ENCODE measurements around the gene MZT2B. TPM values are rescaled to one million over a fixed set of nuclear protein-coding genes. Genes with fewer than 3 reads are reported as not detected.
A peak's percentile ranks its signal among the peaks of the same experiment; 100 is the strongest.
"Not testable (repeated sequence)": the region's sequence is repeated elsewhere in the genome, so short reads cannot be mapped to it uniquely, and the experiment has no call there.

Gene MZT2B
- total RNA-seq, 2 experiments from 2014 or later = 474 to 617 TPM

GRCh38 chr2:130181325-130181879, 660 bp upstream of the MZT2B start, which contains the start of gene SMPD4:
Gene SMPD4 (minus strand): TSS chr2:130181602. CDS start chr2:130176592, 5,010 bp downstream.
- Histone ChIP-seq H3K27ac (ENCODE audit: low read depth, low read length, poor library complexity, severe bottlenecking) (peak within 1 kb of the TSS; percentile 76), H4K20me1 (ENCODE audit: insufficient read depth, low read length) (peaks cover 4% of the 10 kb centered on the region; the same call in 1 of the 2 replicates), H2AFZ (ENCODE audit: low read length) (peak within 1 kb of the TSS; percentile 35; the same call in 1 of the 2 replicates), H3K79me2 (ENCODE audit: insufficient read depth, low read depth, low read length) (peaks cover 71% of the 10 kb centered on the region), H3K4me1 (ENCODE audit: insufficient read depth, low read length, poor library complexity, severe bottlenecking) (peaks cover 21% of the 10 kb centered on the region), H3K36me3 (ENCODE audit: insufficient read depth, low read length) (peaks cover 48% of the 10 kb centered on the region), H3K9me2 (ENCODE audit: insufficient read depth, low read length) (no peaks in the 10 kb centered on the region), H3K4me2 (ENCODE audit: low read length) (peak within 1 kb of the TSS; percentile 91), H3K9me3 (ENCODE audit: low read length) (no peaks in the 10 kb centered on the region), H3K4me3 (ENCODE audit: low read depth, low read length, poor library complexity, severe bottlenecking) (peak within 1 kb of the TSS; percentile 96)
- TF ChIP-seq EZH2phosphoT487 (IDR thresholded peaks at IDR 0.05; ENCODE audit: borderline replicate concordance, low read depth, low read length) = no peak
- no peak for TF ChIP-seq CTCF (conservative IDR thresholded peaks at IDR 0.05; ENCODE audit: low read length)
- intact Hi-C loops (cut with micrococcal nuclease; ENCODE audit: unreplicated experiment) = loop anchor here (2.0 to 5.0 kb wide), 3 partner anchors 34 to 206 kb away; partner anchors contain the start of gene CCDC74B
- peak; percentile 96 for DNase-seq (ENCODE audit: low spot score)
- POLR2A ChIA-PET = interaction anchor here (0.5 to 1.5 kb wide), 5 partner anchors 11 to 705 kb away, joined by 3 to 4 read pairs (median 3); partner anchors contain the start of gene IMP4
- CTCF ChIA-PET (ENCODE audit: unreplicated experiment) = interaction anchor here (1.1 kb wide), 1 partner anchor 160 kb away, joined by 3 read pairs; a partner anchor contains a TSS
- BruUV-seq (replicated peaks) = no TSS peak

DNA sequence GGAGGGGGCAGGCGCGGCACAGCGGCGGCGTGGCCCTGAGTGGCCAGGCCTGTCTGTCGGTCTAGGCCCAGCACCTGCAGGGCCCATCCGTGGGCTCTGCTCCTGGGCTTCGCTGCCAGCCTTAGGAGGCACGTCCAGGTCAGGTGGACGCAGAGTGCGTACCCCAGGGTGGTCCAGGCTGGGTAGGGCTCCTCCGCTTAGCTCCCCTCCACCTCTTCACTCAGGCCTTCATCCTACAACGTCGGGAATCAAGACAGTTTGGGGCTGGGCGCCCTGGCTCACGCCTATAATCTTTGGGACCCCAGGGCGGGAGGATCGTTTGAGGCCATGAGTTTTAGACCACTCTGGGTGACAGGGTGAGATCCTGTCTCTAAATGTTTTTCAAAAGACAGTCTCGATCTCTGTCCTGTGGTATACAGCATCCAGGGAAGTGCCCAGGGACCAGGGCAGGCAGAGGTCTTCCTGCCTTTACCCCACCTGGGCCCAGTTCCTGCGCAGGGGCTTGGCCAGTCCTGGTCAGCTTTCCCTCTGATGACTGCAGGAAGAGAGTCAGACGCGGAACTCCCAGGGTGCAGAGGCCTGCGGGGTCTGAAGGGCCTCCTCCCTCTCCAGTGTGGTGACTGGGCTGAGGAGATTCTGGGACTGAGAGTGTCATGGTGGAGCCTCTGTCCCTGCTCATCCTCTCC, 907 bp downstream of the MZT2B start:
- H3K4me1 ChIP-seq (ENCODE audit: insufficient read depth, low read length, poor library complexity, severe bottlenecking) = peaks cover 21% of the 10 kb centered on the region
- POLR2A ChIA-PET; BruUV-seq (replicated peaks); H2AFZ ChIP-seq (ENCODE audit: low read length); H4K20me1 ChIP-seq (ENCODE audit: insufficient read depth, low read length); DNase-seq (ENCODE audit: low spot score); H3K9me3 ChIP-seq (ENCODE audit: low read length); H3K9me2 ChIP-seq (ENCODE audit: insufficient read depth, low read length): not testable (repeated sequence)
- peak overlapping the region; percentile 96 for H3K4me3 ChIP-seq (ENCODE audit: low read depth, low read length, poor library complexity, severe bottlenecking)
- H3K36me3 ChIP-seq (ENCODE audit: insufficient read depth, low read length) = peaks cover 34% of the 10 kb centered on the region
- peak overlapping the region; percentile 99 for H3K4me2 ChIP-seq (ENCODE audit: low read length)
- intact Hi-C loops (cut with micrococcal nuclease; ENCODE audit: unreplicated experiment) = loop anchor here (2.0 to 5.0 kb wide), 3 partner anchors 36 to 204 kb away; partner anchors contain the start of genes CCDC74B and IMP4
- CTCF ChIA-PET (ENCODE audit: unreplicated experiment) = interaction anchor here (0.5 kb wide), 1 partner anchor 168 kb away, joined by 7 read pairs; no protein-coding TSS in a partner anchor
- H3K27ac ChIP-seq (ENCODE audit: low read depth, low read length, poor library complexity, severe bottlenecking) = peak overlapping the region; percentile 51
- H3K79me2 ChIP-seq (ENCODE audit: insufficient read depth, low read depth, low read length) = peaks cover 57% of the 10 kb centered on the region

GRCh38 chr2:130183512-130184373, 1.7 kb downstream of the MZT2B start:
- TF ChIP-seq EZH2phosphoT487 (IDR thresholded peaks at IDR 0.05; ENCODE audit: borderline replicate concordance, low read depth, low read length) = no peak
- no peak for TF ChIP-seq CTCF (conservative IDR thresholded peaks at IDR 0.05; ENCODE audit: low read length)
- H2AFZ ChIP-seq (ENCODE audit: low read length) = no peak overlapping the region
- H3K9me3 ChIP-seq (ENCODE audit: low read length) = no peaks in the 10 kb centered on the region
- no peaks in the 10 kb centered on the region for H4K20me1 ChIP-seq (ENCODE audit: insufficient read depth, low read length)
- ChIA-PET CTCF (ENCODE audit: unreplicated experiment) (no interaction called here), POLR2A (no interaction called here)
- H3K79me2 ChIP-seq (ENCODE audit: insufficient read depth, low read depth, low read length) = peaks cover 49% of the 10 kb centered on the region
- no peak for DNase-seq (ENCODE audit: low spot score)
- H3K4me2 ChIP-seq (ENCODE audit: low read length) = peak overlapping the region; percentile 99
- peaks cover 26% of the 10 kb centered on the region for H3K36me3 ChIP-seq (ENCODE audit: insufficient read depth, low read length)
- H3K27ac ChIP-seq (ENCODE audit: low read depth, low read length, poor library complexity, severe bottlenecking) = peak overlapping the region; percentile 51
- peaks cover 21% of the 10 kb centered on the region for H3K4me1 ChIP-seq (ENCODE audit: insufficient read depth, low read length, poor library complexity, severe bottlenecking)
- peak overlapping the region; percentile 96 for H3K4me3 ChIP-seq (ENCODE audit: low read depth, low read length, poor library complexity, severe bottlenecking)
- BruUV-seq (replicated peaks) = TSS peak; percentile 51
- intact Hi-C loops (cut with micrococcal nuclease; ENCODE audit: unreplicated experiment) = loop anchor here (2.0 to 5.0 kb wide), 3 partner anchors 36 to 204 kb away; partner anchors contain the start of genes CCDC74B and IMP4
- no peaks in the 10 kb centered on the region for H3K9me2 ChIP-seq (ENCODE audit: insufficient read depth, low read length)
